WERI-Rb-1 (cell line): ENCODE results near the gene GRAMD1A.

ENCODE experiments used
- DNase-seq: peaks from one replicate; pipeline ENCODE4 v3.0.0-alpha.2; 2020
- H3K27ac ChIP-seq: fragments of 250-450 bp; sonication (Bioruptor Pico); 2 replicates; pipeline ENCODE4 v1.5.1; 2020; ENCODE audit warnings: mild to moderate bottlenecking, moderate library complexity
- H3K27me3 ChIP-seq: fragments of 250-450 bp; sonication (Bioruptor Pico); 2 replicates; pipeline ENCODE4 v1.5.1; 2021; ENCODE audit warnings: mild to moderate bottlenecking, low read depth, moderate library complexity; ENCODE audit not compliant: insufficient read depth, severe bottlenecking
- H3K36me3 ChIP-seq: fragments of 250-450 bp; sonication (Bioruptor Pico); 2 replicates; pipeline ENCODE4 v1.5.1; 2020; ENCODE audit warnings: mild to moderate bottlenecking, moderate library complexity
- H3K4me3 ChIP-seq: 2 replicates; pipeline ENCODE4 v1.5.1; 2011; ENCODE audit warnings: low read depth, mild to moderate bottlenecking, control low read depth, low read length
- H3K9me3 ChIP-seq: fragments of 250-450 bp; sonication (Bioruptor Pico); 2 replicates; pipeline ENCODE4 v1.5.1; 2021; ENCODE audit warnings: mild to moderate bottlenecking, moderate library complexity; ENCODE audit not compliant: severe bottlenecking
- CTCF ChIP-seq: IDR thresholded peaks from 2 replicates; pipeline ENCODE4 v1.5.1; 2011; ENCODE audit warnings: low read depth, mild to moderate bottlenecking, control low read depth, inconsistent platforms, low read length

The GRAMD1A gene

GRCh38 chr19:34976611-34977010 is 23.5 kb upstream of the GRAMD1A start:
- Histone ChIP-seq H3K4me3 (no peak overlapping the region), H3K36me3 (no peaks in the 10 kb centered on the region), H3K9me3 (no peaks in the 10 kb centered on the region), H3K27ac (no peak overlapping the region), H3K27me3 (no peaks in the 10 kb centered on the region)
- TF ChIP-seq CTCF = no peak
- no peak for DNase-seq

- no peak for DNase-seq
- Histone ChIP-seq H3K4me3 (no peak overlapping the region), H3K27me3 (no peaks in the 10 kb centered on the region), H3K9me3 (no peaks in the 10 kb centered on the region), H3K36me3 (no peaks in the 10 kb centered on the region), H3K27ac (no peak overlapping the region)
- no peak for TF ChIP-seq CTCF
Observed at GRCh38 chr19:34979819-34980640, 20.1 kb upstream of the GRAMD1A start.

GRCh38 chr19:34982275-34982674 is 17.8 kb upstream of the GRAMD1A start:
- no peak for DNase-seq
- H3K27me3 ChIP-seq = no peaks in the 10 kb centered on the region
- no peak for TF ChIP-seq CTCF
- no peak overlapping the region for H3K27ac ChIP-seq
- H3K9me3 ChIP-seq = no peaks in the 10 kb centered on the region
- H3K36me3 ChIP-seq = no peaks in the 10 kb centered on the region
- H3K4me3 ChIP-seq = no peak overlapping the region

- no peaks in the 10 kb centered on the region for H3K36me3 ChIP-seq
- DNase-seq = no peak
Observed at GRCh38 chr19:34983786-34984185, 16.3 kb upstream of the GRAMD1A start.

GRCh38 chr19:34984287-34984686 is 15.8 kb upstream of the GRAMD1A start:
- no peaks in the 10 kb centered on the region for H3K9me3 ChIP-seq
- H3K27me3 ChIP-seq = no peaks in the 10 kb centered on the region
- H3K4me3 ChIP-seq = no peak overlapping the region
- no peak for DNase-seq
- no peak for TF ChIP-seq CTCF
- no peak overlapping the region for H3K27ac ChIP-seq
- H3K36me3 ChIP-seq = no peaks in the 10 kb centered on the region

More at GRCh38 chr19:34983786-34984185, 16.3 kb upstream of the GRAMD1A start:
- Histone ChIP-seq H3K27ac (no peak overlapping the region), H3K9me3 (no peaks in the 10 kb centered on the region), H3K4me3 (no peak overlapping the region), H3K27me3 (no peaks in the 10 kb centered on the region)
- TF ChIP-seq CTCF = no peak
